IPS-15b (cell line): ENCODE results near the gene RILPL2.
"Not testable (repeated sequence)": the region's sequence is repeated elsewhere in the genome, so short reads cannot be mapped to it uniquely, and the experiment has no call there.

ENCODE experiments used
- H3K27me3 ChIP-seq: one replicate; pipeline ENCODE4 v1.6.1; 2013; ENCODE audit warnings: low read length; ENCODE audit not compliant: control insufficient read depth, insufficient read depth
- H3K36me3 ChIP-seq: one replicate; pipeline ENCODE4 v1.6.1; 2013; ENCODE audit warnings: low read length; ENCODE audit not compliant: control insufficient read depth, insufficient read depth
- H3K4me1 ChIP-seq: one replicate; pipeline ENCODE4 v1.6.1; 2013; ENCODE audit warnings: mild to moderate bottlenecking, low read length; ENCODE audit not compliant: control insufficient read depth, insufficient read depth
- H3K4me3 ChIP-seq: one replicate; pipeline ENCODE4 v1.5.1; 2013; ENCODE audit warnings: low read depth, low read length
- H3K9ac ChIP-seq: one replicate; pipeline ENCODE4 v1.6.1; 2013; ENCODE audit warnings: low read depth, mild to moderate bottlenecking, low read length
- H3K9me3 ChIP-seq: one replicate; pipeline ENCODE4 v1.6.1; 2013; ENCODE audit warnings: mild to moderate bottlenecking, low read length; ENCODE audit not compliant: control insufficient read depth, insufficient read depth

The RILPL2 gene

GRCh38 chr12:123421314-123421713, 15.2 kb downstream of the RILPL2 start:
- H3K36me3 ChIP-seq = no peaks in the 10 kb centered on the region

GRCh38 chr12:123410041-123410412, 26.5 kb downstream of the RILPL2 start:
- Histone ChIP-seq H3K9ac (no peak overlapping the region), H3K9me3 (no peaks in the 10 kb centered on the region), H3K4me1 (no peaks in the 10 kb centered on the region), H3K27me3 (no peaks in the 10 kb centered on the region), H3K4me3 (no peak overlapping the region), H3K36me3 (peaks cover 13% of the 10 kb centered on the region)

More at GRCh38 chr12:123421314-123421713, 15.2 kb downstream of the RILPL2 start:
- Histone ChIP-seq H3K4me1 (no peaks in the 10 kb centered on the region), H3K27me3 (no peaks in the 10 kb centered on the region), H3K9ac (no peak overlapping the region), H3K4me3 (no peak overlapping the region), H3K9me3 (no peaks in the 10 kb centered on the region)

GRCh38 chr12:123409284-123410040, 27.0 kb downstream of the RILPL2 start:
- H3K36me3 ChIP-seq = peaks cover 16% of the 10 kb centered on the region
- not testable (repeated sequence) for H3K4me3 ChIP-seq, H3K9ac ChIP-seq, H3K27me3 ChIP-seq, H3K9me3 ChIP-seq, H3K4me1 ChIP-seq

GRCh38 chr12:123408619-123409018, 27.9 kb downstream of the RILPL2 start:
- H3K4me1 ChIP-seq, H3K27me3 ChIP-seq, H3K9ac ChIP-seq, H3K9me3 ChIP-seq, H3K4me3 ChIP-seq: not testable (repeated sequence)
- H3K36me3 ChIP-seq = peaks cover 20% of the 10 kb centered on the region

GRCh38 chr12:123407934-123408333, 28.6 kb downstream of the RILPL2 start:
- H3K4me3 ChIP-seq, H3K9me3 ChIP-seq: not testable (repeated sequence)
- peaks cover 27% of the 10 kb centered on the region for H3K36me3 ChIP-seq

GRCh38 chr12:123407269-123407668, 29.2 kb downstream of the RILPL2 start:
- H3K36me3 ChIP-seq = peaks cover 27% of the 10 kb centered on the region
- H3K4me3 ChIP-seq, H3K9ac ChIP-seq, H3K9me3 ChIP-seq, H3K27me3 ChIP-seq, H3K4me1 ChIP-seq: not testable (repeated sequence)

More at GRCh38 chr12:123407934-123408333, 28.6 kb downstream of the RILPL2 start:
- not testable (repeated sequence) for H3K9ac ChIP-seq, H3K4me1 ChIP-seq, H3K27me3 ChIP-seq

GRCh38 chr12:123404581-123404980, 31.9 kb downstream of the RILPL2 start:
- H3K4me3 ChIP-seq = no peak overlapping the region
- H3K9me3 ChIP-seq = no peaks in the 10 kb centered on the region
- peaks cover 8% of the 10 kb centered on the region for H3K4me1 ChIP-seq
- no peak overlapping the region for H3K9ac ChIP-seq
- peaks cover 27% of the 10 kb centered on the region for H3K36me3 ChIP-seq
- no peaks in the 10 kb centered on the region for H3K27me3 ChIP-seq

- H3K4me3 ChIP-seq = no peak overlapping the region
- H3K36me3 ChIP-seq = peaks cover 32% of the 10 kb centered on the region
- H3K9ac ChIP-seq = no peak overlapping the region
- no peaks in the 10 kb centered on the region for H3K9me3 ChIP-seq
- H3K4me1 ChIP-seq = peaks cover 8% of the 10 kb centered on the region
- no peaks in the 10 kb centered on the region for H3K27me3 ChIP-seq
Measured at GRCh38 chr12:123401753-123402683, 34.5 kb downstream of the RILPL2 start.

- Histone ChIP-seq H3K4me3 (no peak overlapping the region), H3K27me3 (no peaks in the 10 kb centered on the region), H3K36me3 (peaks cover 31% of the 10 kb centered on the region), H3K4me1 (peaks cover 8% of the 10 kb centered on the region), H3K9me3 (no peaks in the 10 kb centered on the region), H3K9ac (no peak overlapping the region)
Measured at GRCh38 chr12:123399255-123399617, 37.2 kb downstream of the RILPL2 start.

- Histone ChIP-seq H3K36me3 (peaks cover 30% of the 10 kb centered on the region), H3K9ac (no peak overlapping the region)
Measured at GRCh38 chr12:123398550-123399254, 37.8 kb downstream of the RILPL2 start.

GRCh38 chr12:123398177-123398549, 38.3 kb downstream of the RILPL2 start:
- Histone ChIP-seq H3K27me3 (no peaks in the 10 kb centered on the region), H3K4me3 (no peak overlapping the region), H3K9ac (no peak overlapping the region), H3K36me3 (peaks cover 25% of the 10 kb centered on the region), H3K4me1 (peaks cover 8% of the 10 kb centered on the region), H3K9me3 (no peaks in the 10 kb centered on the region)

More at GRCh38 chr12:123398550-123399254, 37.8 kb downstream of the RILPL2 start:
- Histone ChIP-seq H3K9me3 (no peaks in the 10 kb centered on the region), H3K4me3 (no peak overlapping the region), H3K4me1 (peaks cover 8% of the 10 kb centered on the region), H3K27me3 (no peaks in the 10 kb centered on the region)
